HepG2 (cell line): ENCODE data around the gene TMEM214. TPM values are rescaled to one million over a fixed set of nuclear protein-coding genes. Genes with fewer than 3 reads are reported as not detected.

Experiments used
- AGO1 ChIP-seq: fragments of 200-400 bp; formaldehyde crosslinking; IDR thresholded peaks from 2 replicates; pipeline ENCODE4 v1.6.1; 2017; ENCODE audit warnings: mild to moderate bottlenecking, low read depth, low read length, moderate library complexity; ENCODE audit not compliant: poor library complexity, severe bottlenecking
- CC2D1A ChIP-seq: sonication (generic); formaldehyde crosslinking; IDR thresholded peaks from 2 replicates; pipeline ENCODE4 v1.8.1; 2023; ENCODE audit warnings: mild to moderate bottlenecking, missing genetic modification reagents
- CEBPG ChIP-seq: IDR thresholded peaks from 2 replicates; pipeline ENCODE4 v1.6.1; 2016
- CENPT ChIP-seq: sonication (generic); formaldehyde crosslinking; IDR thresholded peaks from 2 replicates; pipeline ENCODE4 v1.8.0; 2022; ENCODE audit warnings: low read depth, mild to moderate bottlenecking, moderate library complexity, missing genetic modification reagents
- FOXM1 ChIP-seq: sonication (generic); formaldehyde crosslinking; IDR thresholded peaks from 2 replicates; pipeline ENCODE4 v1.5.0; 2020; ENCODE audit warnings: missing genetic modification reagents
- MTA1 ChIP-seq: sonication (generic); formaldehyde crosslinking; IDR thresholded peaks from 2 replicates; pipeline ENCODE4 v1.4.0; 2020; ENCODE audit warnings: missing genetic modification reagents, mild to moderate bottlenecking, borderline replicate concordance
- NFIB ChIP-seq: sonication (generic); formaldehyde crosslinking; IDR thresholded peaks from 2 replicates; pipeline ENCODE4 v1.9.0; 2021; ENCODE audit warnings: missing genetic modification reagents, mild to moderate bottlenecking, borderline replicate concordance
- NR2F6 ChIP-seq, 2 experiments: IDR thresholded peaks; 2 replicates each; pipeline ENCODE4 v1.6.1; 2016; ENCODE audit warnings: antibody characterized with exemption in 1 of 2, mild to moderate bottlenecking in 1 of 2
- POLR2G ChIP-seq: fragments of 200-400 bp; formaldehyde crosslinking; IDR thresholded peaks from 2 replicates; pipeline ENCODE4 v1.6.1; 2018; ENCODE audit warnings: mild to moderate bottlenecking, low read depth, low read length, moderate library complexity
- SMC3 ChIP-seq: IDR thresholded peaks from 2 replicates; pipeline ENCODE4 v1.6.1; 2011; ENCODE audit warnings: low read length, improper control_type of control experiment
- SP5 ChIP-seq: IDR thresholded peaks from 2 replicates; pipeline ENCODE4 v1.6.1; 2016; ENCODE audit warnings: low read depth, borderline replicate concordance
- ZKSCAN1 ChIP-seq: fragments of 150-350 bp; IDR thresholded peaks from 2 replicates; pipeline ENCODE4 v1.6.1; 2014; ENCODE audit warnings: low read length
- ZKSCAN5 ChIP-seq: sonication (generic); formaldehyde crosslinking; IDR thresholded peaks from 2 replicates; pipeline ENCODE4 v1.5.1; 2020; ENCODE audit warnings: mild to moderate bottlenecking, missing genetic modification reagents
- ZNF530 ChIP-seq: sonication (generic); formaldehyde crosslinking; IDR thresholded peaks from 2 replicates; pipeline ENCODE4 v1.5.0; 2020; ENCODE audit warnings: low read depth, mild to moderate bottlenecking, missing genetic modification reagents
- polyA plus RNA-seq, 8 experiments: library from polyadenylated mRNA; depleted of rRNA in 3 of 8; stranded (reverse) in 7 of 8; unstranded in 1 of 8; fragments of >200 nt; fragmentation: Illumina TruSeq in 4 of 8; extraction: Trizol in 4 of 8; gene quantifications; 2 replicates each; pipeline versions ENCODE4 v1.2.1 to v1.2.3, GENCODE V29; 2011 to 2016; ENCODE audit warnings: low read depth in 4 of 8, missing spikeins in 1 of 8, mixed read lengths in 1 of 8; ENCODE audit not compliant: insufficient read depth in 1 of 8
- total RNA-seq, 5 experiments: library from RNA; depleted of rRNA; stranded (reverse); fragments of >200 nt; fragmentation: Illumina TruSeq; extraction: Trizol; gene quantifications; 2 replicates each; pipeline ENCODE4 v1.2.3, GENCODE V29; 2016; ENCODE audit warnings: low read depth in 1 of 5
- TF ChIP-seq, protein P1 (sequence below): sonication (generic); formaldehyde crosslinking; conservative IDR thresholded peaks from 2 replicates; pipeline ENCODE4 v1.8.0; 2022; ENCODE audit warnings: missing genetic modification reagents
- TF ChIP-seq, protein P2 (sequence below): sonication (generic); formaldehyde crosslinking; IDR thresholded peaks from 2 replicates; pipeline ENCODE4; 2020; ENCODE audit warnings: missing genetic modification reagents, mild to moderate bottlenecking, borderline replicate concordance
- TF ChIP-seq, protein P3 (sequence below): sonication (generic); formaldehyde crosslinking; IDR thresholded peaks from 2 replicates; pipeline ENCODE4 v1.4.0; 2020; ENCODE audit warnings: missing genetic modification reagents, borderline replicate concordance
- TF ChIP-seq, protein P4 (sequence below): sonication (generic); formaldehyde crosslinking; IDR thresholded peaks from 2 replicates; pipeline ENCODE4 v1.4.0; 2020; ENCODE audit warnings: missing genetic modification reagents

The TMEM214 gene
- total and polyA plus RNA-seq, 2 of the 13 experiments (the other 11 are each of a cell fraction or from before 2014, with no cell fraction given) = 58.3 to 132 TPM

DNA sequence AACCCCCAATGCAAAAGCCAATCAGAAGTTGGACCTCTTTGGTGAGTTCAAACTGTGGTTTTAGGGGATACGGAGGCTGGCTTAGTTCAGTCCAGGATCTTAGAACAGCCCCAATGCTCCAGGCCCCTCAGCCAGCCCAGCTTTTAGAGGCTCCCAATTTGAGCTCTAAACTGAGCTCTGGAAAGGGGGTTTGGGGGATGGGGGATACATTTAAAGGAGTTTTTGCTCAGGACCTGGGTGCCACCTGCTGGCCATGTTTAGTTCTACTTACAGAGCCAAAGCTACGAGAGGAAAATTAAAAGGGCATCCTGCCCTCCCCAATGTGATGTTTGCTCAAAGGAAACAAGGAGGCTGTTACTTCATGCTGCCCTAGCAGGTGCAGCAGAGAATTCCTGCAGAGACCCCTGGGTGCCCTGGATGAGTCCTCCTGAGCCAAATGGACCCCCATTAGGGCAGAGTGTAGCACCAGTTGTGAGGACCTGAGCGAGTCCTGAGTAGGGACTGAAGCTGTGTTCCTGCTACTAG lies 15.9 kb upstream of the TMEM214 start (continued):
- TF ChIP-seq, protein P1, sequence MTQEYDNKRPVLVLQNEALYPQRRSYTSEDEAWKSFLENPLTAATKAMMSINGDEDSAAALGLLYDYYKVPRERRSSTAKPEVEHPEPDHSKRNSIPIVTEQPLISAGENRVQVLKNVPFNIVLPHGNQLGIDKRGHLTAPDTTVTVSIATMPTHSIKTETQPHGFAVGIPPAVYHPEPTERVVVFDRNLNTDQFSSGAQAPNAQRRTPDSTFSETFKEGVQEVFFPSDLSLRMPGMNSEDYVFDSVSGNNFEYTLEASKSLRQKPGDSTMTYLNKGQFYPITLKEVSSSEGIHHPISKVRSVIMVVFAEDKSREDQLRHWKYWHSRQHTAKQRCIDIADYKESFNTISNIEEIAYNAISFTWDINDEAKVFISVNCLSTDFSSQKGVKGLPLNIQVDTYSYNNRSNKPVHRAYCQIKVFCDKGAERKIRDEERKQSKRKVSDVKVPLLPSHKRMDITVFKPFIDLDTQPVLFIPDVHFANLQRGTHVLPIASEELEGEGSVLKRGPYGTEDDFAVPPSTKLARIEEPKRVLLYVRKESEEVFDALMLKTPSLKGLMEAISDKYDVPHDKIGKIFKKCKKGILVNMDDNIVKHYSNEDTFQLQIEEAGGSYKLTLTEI (CRISPR knock-in tag) = no peak
- TF ChIP-seq CEBPG (no peak), ZNF530 (CRISPR knock-in tag) (no peak), CC2D1A (CRISPR knock-in tag) (no peak), SMC3 (peak; percentile 92), FOXM1 (CRISPR knock-in tag) (no peak), MTA1 (CRISPR knock-in tag) (no peak), ZKSCAN5 (no peak), NR2F6 (IDR thresholded peaks at IDR 0.05) (no peak), NR2F6 (CRISPR knock-in tag; IDR thresholded peaks at IDR 0.05) (no peak), AGO1 (no peak), POLR2G (no peak), ZKSCAN1 (peak; percentile 68; the same call in 1 of the 2 replicates), SP5 (no peak), NFIB (no peak), CENPT (no peak)
- TF ChIP-seq, protein P2, sequence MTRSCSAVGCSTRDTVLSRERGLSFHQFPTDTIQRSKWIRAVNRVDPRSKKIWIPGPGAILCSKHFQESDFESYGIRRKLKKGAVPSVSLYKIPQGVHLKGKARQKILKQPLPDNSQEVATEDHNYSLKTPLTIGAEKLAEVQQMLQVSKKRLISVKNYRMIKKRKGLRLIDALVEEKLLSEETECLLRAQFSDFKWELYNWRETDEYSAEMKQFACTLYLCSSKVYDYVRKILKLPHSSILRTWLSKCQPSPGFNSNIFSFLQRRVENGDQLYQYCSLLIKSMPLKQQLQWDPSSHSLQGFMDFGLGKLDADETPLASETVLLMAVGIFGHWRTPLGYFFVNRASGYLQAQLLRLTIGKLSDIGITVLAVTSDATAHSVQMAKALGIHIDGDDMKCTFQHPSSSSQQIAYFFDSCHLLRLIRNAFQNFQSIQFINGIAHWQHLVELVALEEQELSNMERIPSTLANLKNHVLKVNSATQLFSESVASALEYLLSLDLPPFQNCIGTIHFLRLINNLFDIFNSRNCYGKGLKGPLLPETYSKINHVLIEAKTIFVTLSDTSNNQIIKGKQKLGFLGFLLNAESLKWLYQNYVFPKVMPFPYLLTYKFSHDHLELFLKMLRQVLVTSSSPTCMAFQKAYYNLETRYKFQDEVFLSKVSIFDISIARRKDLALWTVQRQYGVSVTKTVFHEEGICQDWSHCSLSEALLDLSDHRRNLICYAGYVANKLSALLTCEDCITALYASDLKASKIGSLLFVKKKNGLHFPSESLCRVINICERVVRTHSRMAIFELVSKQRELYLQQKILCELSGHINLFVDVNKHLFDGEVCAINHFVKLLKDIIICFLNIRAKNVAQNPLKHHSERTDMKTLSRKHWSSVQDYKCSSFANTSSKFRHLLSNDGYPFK (CRISPR knock-in tag) = no peak
- TF ChIP-seq, protein P3, sequence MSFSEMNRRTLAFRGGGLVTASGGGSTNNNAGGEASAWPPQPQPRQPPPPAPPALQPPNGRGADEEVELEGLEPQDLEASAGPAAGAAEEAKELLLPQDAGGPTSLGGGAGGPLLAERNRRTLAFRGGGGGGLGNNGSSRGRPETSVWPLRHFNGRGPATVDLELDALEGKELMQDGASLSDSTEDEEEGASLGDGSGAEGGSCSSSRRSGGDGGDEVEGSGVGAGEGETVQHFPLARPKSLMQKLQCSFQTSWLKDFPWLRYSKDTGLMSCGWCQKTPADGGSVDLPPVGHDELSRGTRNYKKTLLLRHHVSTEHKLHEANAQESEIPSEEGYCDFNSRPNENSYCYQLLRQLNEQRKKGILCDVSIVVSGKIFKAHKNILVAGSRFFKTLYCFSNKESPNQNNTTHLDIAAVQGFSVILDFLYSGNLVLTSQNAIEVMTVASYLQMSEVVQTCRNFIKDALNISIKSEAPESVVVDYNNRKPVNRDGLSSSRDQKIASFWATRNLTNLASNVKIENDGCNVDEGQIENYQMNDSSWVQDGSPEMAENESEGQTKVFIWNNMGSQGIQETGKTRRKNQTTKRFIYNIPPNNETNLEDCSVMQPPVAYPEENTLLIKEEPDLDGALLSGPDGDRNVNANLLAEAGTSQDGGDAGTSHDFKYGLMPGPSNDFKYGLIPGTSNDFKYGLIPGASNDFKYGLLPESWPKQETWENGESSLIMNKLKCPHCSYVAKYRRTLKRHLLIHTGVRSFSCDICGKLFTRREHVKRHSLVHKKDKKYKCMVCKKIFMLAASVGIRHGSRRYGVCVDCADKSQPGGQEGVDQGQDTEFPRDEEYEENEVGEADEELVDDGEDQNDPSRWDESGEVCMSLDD = no peak
- TF ChIP-seq, protein P4, sequence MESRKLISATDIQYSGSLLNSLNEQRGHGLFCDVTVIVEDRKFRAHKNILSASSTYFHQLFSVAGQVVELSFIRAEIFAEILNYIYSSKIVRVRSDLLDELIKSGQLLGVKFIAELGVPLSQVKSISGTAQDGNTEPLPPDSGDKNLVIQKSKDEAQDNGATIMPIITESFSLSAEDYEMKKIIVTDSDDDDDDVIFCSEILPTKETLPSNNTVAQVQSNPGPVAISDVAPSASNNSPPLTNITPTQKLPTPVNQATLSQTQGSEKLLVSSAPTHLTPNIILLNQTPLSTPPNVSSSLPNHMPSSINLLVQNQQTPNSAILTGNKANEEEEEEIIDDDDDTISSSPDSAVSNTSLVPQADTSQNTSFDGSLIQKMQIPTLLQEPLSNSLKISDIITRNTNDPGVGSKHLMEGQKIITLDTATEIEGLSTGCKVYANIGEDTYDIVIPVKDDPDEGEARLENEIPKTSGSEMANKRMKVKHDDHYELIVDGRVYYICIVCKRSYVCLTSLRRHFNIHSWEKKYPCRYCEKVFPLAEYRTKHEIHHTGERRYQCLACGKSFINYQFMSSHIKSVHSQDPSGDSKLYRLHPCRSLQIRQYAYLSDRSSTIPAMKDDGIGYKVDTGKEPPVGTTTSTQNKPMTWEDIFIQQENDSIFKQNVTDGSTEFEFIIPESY (CRISPR knock-in tag) = no peak
